NCI-H2227 treated with DMSO at 0.1 percent for 48 hours (cell line): ENCODE results near the gene ITGB4.

Experiments used
- DNase-seq: peaks from one replicate; lab custom pipeline; 2025; lab: John Stamatoyannopoulos, UW

ITGB4 gene

DNA sequence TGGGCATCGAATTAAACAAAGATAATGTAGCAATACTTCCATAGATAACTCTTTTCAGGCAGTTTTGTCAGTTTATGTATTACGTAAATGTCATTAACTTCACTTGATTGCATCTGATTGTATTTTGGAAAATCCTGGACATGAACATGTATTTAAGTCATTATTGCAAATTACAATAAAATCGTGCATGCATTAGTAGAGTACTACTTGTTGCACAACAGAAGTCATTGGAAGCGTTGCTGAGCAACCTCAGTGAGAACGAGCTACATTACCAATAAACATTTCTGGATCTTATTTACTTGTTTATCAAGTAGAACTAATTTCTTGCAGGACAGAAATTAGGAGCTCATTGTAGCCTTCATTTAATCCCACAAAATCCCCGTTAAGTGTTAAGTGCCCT is 70.0 kb downstream of the ITGB4 start:
- no peak for DNase-seq

DNA sequence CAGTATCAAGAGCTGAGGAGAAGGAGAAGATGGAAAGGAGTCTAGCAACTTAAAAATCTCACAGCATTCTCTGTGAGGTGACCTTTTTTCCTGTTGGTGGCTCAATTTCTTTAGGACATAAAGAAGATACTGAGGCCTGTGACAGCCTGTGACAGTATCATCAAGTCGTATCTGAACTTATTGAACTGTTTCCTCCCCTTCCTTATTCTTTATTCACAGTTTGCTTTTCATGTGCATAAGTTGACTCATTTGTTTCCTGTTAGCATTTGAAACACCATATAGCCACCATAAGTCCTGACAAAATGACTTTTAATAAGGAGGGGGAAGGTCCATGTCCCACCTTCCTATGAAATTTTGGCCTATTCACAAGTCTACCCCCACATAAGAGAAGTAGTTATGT is 72.2 kb downstream of the ITGB4 start:
- DNase-seq = no peak

DNA sequence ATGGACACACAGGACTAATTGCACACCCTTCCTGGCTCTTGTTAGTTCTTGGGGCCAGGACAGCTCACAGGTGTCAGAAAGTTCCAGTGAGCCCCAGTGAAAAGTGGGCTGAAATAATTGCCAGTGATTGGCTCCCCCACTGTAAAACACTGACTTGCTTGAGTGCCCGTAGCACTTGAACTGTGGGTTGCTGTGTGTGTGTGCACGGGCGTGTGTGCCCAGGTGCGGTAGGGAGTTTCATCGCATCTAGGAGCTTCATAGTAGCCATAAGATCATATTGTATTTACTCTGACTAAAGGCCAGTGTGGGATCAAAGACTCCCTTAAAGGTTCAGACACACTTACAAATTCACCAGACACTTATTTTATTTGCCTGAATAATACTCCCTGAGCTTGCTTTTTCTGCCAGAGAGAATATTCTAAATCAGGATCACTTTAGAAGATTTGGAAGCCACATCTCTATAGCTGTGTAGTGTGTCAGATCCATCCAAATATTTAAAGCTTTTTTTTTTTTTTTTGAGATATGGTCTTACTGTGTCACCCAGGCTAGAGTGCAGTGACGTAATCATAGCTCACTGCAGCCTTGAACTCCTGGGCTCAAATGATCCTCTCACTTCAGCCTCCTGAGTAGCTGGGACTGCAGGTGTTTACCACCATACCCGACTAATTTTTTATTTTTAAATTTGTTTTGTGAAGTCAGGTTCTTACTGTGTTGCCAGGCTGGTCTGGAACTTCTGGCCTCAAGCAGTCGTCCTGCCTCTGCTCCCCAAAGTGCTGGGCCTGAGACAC is 74.8 kb downstream of the ITGB4 start:
- DNase-seq = no peak

DNA sequence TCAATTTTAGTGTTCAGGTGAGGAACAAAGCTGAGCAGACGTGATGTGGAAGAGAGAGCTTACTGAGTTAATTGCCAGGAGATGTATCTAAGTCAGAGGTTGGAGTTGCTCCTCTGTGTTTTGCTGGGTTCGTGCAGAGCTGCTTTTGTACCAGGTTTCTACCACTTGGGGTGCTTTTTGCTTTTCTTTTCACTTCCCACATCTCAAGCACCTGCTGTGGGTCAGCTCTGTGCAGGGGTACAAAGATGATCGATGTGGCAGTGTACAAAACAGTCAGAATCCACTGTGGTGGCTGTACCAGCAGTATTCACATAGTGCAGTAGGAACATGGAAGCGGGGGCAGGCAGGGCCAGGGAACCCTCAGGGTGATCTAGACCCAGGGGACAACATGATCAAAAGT is 78.1 kb downstream of the ITGB4 start:
- no peak for DNase-seq

DNA sequence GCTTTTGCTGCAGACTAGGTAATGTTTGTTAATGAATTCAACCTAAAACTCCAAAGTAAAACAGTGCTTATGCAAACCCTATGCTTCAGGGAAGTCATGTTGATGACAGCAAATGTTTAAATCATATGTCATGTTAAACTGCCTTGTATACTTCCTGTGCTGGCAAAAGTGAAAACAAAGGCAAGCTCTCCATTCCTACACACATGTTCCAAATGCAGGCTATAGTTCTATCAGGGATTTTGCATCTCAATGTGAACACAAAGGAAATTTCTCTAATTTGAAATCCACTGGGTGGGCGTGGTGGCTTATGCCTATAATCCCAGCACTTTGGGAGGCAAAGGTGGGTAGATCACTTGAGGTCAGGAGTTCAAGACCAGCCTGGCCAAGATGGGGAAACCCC is 82.6 kb downstream of the ITGB4 start:
- no peak for DNase-seq

- DNase-seq = no peak
Measured at GRCh38 chr17:75806822-75807500, 85.7 kb downstream of the ITGB4 start.
